MG63 (cell line): ENCODE results near the gene TBCD. TPM values are rescaled to one million over a fixed set of nuclear protein-coding genes. Genes with fewer than 3 reads are reported as not detected.
A peak's percentile ranks its signal among the peaks of the same experiment; 100 is the strongest.

Experiments
- DNase-seq: peaks from one replicate; pipeline ENCODE4 v3.0.0-alpha.2; 2020
- H3K27me3 ChIP-seq: fragments of 250-450 bp; sonication (Bioruptor Pico); 2 replicates; pipeline ENCODE4 v1.5.1; 2020; ENCODE audit warnings: mild to moderate bottlenecking, moderate library complexity
- H3K36me3 ChIP-seq: fragments of 250-450 bp; sonication (Bioruptor Pico); 2 replicates; pipeline ENCODE4 v1.5.1; 2020; ENCODE audit warnings: mild to moderate bottlenecking, moderate library complexity
- H3K4me3 ChIP-seq: fragments of 250-450 bp; sonication (Bioruptor Pico); 2 replicates; pipeline ENCODE4 v1.5.1; 2020; ENCODE audit warnings: mild to moderate bottlenecking, moderate library complexity
- H3K9me3 ChIP-seq: fragments of 250-450 bp; sonication (Bioruptor Pico); 2 replicates; pipeline ENCODE4 v1.5.1; 2020; ENCODE audit warnings: mild to moderate bottlenecking, moderate library complexity
- total RNA-seq: library from RNA; depleted of rRNA; stranded (reverse); fragments of >200 nt; shearing (Covaris generic); gene quantifications from 2 replicates; pipeline ENCODE4 v1.2.3, GENCODE V29; 2014; ENCODE audit warnings: low replicate concordance

TBCD gene
- total RNA-seq, 1 experiment from 2014 or later: 73.6 TPM

DNA sequence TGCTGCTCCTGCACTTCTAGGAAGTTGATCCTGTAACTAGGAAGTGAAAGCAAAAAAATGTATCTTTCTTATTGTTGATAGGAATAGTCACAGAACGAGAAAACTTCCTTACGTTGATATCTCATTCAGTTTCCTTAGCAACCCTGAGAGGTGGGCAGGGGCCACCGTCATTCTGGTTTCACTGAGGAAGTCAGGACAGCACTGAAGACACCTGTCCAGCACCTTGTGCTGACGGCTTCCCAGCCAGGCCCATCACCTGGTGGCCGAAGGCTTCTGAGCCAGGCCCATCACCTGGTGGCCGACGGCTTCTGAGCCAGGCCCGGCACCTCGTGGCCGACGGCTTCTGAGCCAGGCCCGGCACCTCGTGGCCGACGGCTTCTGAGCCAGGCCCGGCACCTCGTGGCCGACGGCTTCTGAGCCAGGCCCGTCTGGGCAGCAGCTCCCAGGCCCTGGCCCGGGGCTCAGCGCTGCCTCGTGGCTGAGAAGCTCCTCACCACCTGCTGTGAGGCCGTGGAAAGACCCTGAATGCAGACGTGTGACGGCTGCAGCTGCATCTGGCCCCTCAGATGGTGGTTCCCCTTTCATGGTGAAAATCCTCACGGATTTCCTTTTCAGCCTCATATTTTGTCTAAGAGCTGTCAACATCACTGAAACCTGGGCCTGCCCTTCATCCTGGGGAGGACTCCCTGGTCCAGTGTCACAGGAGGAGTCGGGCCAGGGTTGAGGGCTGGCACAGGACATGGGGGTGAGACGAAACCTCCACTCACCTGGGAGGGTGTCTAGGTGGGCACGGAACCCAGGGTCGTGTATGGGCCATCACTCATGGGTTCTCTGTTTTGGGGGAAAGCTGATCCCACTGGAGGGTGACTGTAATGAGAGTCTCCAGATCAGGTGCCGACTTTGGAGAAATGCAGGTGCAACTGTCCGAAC is 121.0 kb downstream of the TBCD start:
- Histone ChIP-seq H3K36me3 (peaks cover 15% of the 10 kb centered on the region; the same call in 1 of the 2 replicates), H3K27me3 (no peaks in the 10 kb centered on the region), H3K9me3 (no peaks in the 10 kb centered on the region), H3K4me3 (no peak overlapping the region)
- DNase-seq: no peak

DNA sequence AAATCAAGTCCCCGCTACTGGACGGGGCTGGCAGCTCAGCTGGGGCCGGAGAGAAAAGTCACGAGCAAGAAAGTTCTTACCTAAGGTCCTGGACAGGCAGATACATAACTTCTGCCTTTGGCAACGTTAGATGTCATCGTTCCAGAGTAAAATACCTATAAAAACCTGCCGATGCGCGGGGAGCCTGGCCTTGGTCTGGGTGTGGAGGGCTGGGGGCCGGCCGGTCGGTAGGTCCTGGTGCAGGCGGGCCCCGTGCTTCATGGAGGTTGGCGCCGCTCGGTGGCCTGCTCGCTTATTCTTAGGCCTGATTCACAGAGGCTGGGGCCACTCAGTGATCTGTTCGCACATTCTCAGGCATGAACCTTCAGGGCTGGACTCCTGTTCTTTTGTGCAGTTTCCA is 121.7 kb downstream of the TBCD start:
- no peaks in the 10 kb centered on the region for H3K9me3 ChIP-seq
- no peak overlapping the region for H3K4me3 ChIP-seq
- H3K27me3 ChIP-seq: no peaks in the 10 kb centered on the region
- DNase-seq: no peak
- H3K36me3 ChIP-seq: peaks cover 17% of the 10 kb centered on the region

DNA sequence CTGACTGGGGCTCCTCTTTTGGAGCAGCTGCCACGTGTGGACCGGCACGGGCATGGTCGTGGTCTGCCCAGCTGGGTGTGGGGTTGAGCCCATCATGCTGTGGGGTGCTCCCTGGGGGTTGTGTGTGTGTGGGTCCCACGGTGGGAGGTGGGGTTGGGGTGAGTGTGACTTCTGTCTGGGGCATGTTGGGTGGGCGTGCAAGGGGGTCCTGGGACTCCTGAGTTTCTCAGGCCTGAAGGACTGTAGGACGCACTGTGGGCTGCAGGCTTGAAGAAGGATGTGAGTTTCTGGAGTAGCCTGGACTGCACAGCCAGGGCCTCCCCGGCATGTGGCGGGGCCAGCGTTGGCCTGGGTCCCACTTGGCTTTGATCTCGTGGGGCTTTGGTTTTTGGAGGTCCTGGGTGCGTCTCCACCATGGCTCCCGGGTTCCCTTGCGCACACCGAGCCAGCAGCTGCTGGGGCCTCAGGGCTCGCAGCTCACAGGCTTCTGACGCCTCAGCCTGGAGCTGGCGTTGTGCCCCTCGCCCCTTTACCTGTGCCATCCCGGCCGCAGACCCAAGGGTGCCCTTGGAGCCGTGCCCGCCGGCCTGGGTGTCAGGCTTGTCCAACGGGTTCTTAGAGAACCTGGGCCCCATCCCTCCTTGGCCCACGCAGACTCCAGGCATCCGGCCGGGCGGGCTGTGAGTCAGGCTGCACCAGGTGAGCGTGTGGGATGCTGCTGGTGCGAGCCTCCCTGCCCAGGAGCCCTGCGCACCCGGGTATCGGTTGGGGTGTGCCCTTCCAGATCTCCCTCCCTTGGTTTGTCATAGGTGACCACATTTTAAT is 122.4 kb downstream of the TBCD start:
- Histone ChIP-seq H3K9me3 (no peaks in the 10 kb centered on the region), H3K36me3 (peaks cover 18% of the 10 kb centered on the region), H3K4me3 (no peak overlapping the region), H3K27me3 (no peaks in the 10 kb centered on the region)
- DNase-seq: no peak

DNA sequence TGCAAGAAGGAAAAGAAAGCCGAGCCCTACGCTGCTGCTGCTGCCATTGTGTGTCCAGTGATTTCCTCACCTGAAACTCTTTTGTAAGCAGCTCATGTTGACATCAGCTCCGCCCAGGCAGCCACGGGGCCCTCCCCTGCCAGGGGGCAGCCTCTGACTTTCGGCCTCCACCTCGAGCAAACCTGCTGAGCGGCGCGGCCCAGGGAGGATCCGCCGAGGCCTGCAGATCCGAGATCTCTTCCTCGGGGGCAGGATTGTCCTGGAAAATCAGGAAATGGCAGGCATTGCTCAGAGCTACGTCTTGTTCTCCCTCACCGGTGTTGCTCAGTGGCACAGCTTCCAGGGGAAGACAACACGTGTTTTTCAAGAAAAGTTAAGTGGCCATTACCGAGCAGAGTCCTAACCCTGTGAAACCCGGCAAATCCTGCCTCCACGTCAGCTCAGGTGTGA is 123.6 kb downstream of the TBCD start:
- no peaks in the 10 kb centered on the region for H3K9me3 ChIP-seq

DNA sequence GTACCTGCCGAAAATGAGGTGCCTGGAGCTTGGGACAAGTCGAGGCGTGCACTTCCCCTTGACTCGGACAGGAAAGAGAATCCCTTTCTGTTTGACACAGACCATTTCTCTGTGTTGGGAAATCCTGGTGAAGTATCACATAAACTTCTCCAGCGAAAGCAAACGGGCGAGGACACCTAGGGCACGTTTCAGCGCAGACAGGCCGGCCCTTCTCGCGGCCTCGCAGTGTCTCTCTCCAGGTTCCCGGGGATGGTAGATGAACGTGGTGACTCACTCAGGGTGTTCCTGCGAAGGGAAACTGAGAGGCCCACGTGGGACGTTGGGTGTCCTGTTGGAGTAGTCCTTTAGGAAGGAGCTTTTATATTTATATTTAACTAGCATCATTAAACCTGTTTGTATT is 124.3 kb downstream of the TBCD start:
- H3K27me3 ChIP-seq: no peaks in the 10 kb centered on the region
- H3K36me3 ChIP-seq: peaks cover 11% of the 10 kb centered on the region
- peak; percentile 24 for DNase-seq
- no peaks in the 10 kb centered on the region for H3K9me3 ChIP-seq
- no peak overlapping the region for H3K4me3 ChIP-seq

More for the DNA sequence above, 123.6 kb downstream of the TBCD start:
- H3K27me3 ChIP-seq: no peaks in the 10 kb centered on the region
- no peak overlapping the region for H3K4me3 ChIP-seq
- DNase-seq: no peak
- peaks cover 16% of the 10 kb centered on the region for H3K36me3 ChIP-seq

DNA sequence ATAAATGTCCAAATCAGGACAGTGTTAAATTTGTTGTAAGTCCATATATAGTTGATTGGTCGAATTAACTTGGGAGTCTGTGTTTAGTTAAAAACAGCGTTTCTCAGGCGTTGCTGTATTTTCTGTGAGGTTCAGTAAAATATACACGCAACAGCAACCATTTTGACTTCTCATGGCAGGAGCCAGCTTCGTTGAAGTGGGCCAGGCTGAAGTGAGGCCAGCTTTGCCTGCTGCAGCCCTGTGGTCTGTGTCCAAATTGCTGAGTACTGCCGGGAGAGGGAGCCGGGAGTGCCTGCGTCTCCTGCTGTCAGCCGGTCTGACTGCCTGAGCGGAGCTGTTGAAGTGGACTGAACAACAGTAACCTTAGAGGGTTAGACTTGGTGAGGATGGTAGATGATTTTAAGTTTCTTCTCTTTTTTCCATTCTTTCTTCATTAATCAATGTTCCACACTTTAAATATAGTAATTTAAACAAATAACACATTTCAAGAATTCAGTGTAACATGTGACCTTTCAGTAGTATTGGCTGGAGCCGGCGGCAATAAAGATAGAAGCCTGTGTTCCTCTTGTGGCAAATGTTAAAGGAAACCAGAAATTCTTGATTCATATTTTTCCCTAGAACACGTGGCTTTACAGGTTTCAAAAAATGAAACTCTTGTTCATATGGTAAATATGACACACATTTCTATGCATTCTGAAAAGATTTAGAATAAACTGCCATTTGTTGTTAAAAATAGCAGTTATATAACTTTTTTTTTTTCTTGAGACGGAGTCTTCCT is 124.9 kb downstream of the TBCD start:
- Histone ChIP-seq H3K9me3 (no peaks in the 10 kb centered on the region), H3K27me3 (no peaks in the 10 kb centered on the region), H3K4me3 (no peak overlapping the region), H3K36me3 (peaks cover 4% of the 10 kb centered on the region)
- DNase-seq: peak; percentile 79

DNA sequence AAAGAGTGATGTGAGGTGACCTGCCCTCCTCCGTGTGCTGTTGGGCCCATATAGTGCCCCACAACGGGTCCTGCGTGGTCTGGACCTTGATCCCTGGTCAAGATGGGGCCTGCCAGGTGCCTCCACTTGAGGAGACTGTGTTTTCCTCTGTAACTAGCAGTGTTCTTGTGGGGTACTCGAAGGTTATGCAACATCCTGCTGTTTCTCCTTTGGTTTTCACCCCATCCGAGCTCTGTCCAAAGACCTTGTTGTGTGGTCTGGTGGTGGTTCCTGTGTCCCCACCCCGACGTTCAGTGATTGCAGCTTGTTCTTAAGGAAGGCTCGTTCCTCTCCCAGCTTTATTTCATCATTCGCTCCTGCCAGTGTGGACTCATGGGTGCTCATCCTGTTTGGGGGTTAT is 126.7 kb downstream of the TBCD start:
- Histone ChIP-seq H3K36me3 (peaks cover 3% of the 10 kb centered on the region), H3K4me3 (no peak overlapping the region), H3K27me3 (no peaks in the 10 kb centered on the region), H3K9me3 (no peaks in the 10 kb centered on the region)
- DNase-seq: no peak

DNA sequence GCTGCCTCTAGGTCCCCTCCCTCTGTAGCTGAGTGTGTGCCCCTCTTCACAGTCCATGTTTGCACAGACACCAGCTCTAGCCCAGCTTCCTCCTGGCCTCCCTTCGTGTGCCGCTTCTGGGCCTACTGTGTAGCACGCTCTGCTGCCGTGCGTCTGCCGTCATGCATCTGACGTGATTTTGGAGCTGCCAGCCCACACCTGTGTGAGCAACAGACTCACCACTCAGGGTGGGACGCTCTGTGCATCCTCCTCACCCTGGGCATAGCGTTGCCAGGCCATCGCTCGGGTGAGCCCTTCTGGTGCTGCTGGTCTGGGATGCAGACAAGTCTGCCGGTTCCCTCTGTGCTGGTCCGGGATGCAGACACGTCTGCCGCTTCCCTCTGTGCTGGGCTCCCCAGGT is 127.4 kb downstream of the TBCD start:
- Histone ChIP-seq H3K27me3 (no peaks in the 10 kb centered on the region), H3K9me3 (no peaks in the 10 kb centered on the region), H3K4me3 (no peak overlapping the region), H3K36me3 (peaks cover 3% of the 10 kb centered on the region)
- no peak for DNase-seq

DNA sequence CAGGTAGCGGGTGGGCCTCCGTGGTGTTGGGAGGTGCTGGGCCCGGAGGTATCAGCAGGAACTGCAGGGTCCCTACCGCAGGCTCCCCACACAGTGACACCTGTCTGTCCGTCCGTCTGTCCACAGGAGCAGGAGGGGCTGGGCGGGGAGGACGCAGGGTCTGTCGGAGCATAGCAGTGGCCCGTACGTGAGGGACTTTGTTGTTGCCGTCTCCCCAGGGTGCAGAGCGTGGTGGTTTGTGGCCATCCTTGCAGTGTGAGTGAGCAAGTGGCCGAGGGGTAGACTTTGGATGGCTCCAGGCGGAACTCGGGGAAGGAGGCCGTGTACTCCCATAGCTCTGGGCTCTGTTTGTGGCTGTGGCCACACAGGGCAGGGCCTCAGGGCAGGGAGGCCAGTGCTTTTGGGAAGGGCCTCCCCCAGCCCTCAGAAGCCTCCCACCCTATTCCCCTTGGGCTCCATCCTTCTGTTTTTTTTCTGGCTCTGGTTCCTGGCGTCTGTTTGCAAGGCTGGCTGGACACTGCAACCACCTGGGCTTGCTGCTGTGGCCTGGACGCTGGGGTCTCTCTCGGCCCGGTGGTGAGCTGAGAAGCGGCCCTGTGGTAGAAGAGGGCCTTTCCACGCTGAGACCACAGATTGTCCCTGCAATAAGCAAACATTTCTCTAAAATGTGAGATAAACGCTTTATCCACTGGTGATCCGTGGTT is 128.9 kb downstream of the TBCD start:
- no peak for DNase-seq
- Histone ChIP-seq H3K4me3 (no peak overlapping the region), H3K9me3 (no peaks in the 10 kb centered on the region), H3K27me3 (no peaks in the 10 kb centered on the region), H3K36me3 (peaks cover 5% of the 10 kb centered on the region)

DNA sequence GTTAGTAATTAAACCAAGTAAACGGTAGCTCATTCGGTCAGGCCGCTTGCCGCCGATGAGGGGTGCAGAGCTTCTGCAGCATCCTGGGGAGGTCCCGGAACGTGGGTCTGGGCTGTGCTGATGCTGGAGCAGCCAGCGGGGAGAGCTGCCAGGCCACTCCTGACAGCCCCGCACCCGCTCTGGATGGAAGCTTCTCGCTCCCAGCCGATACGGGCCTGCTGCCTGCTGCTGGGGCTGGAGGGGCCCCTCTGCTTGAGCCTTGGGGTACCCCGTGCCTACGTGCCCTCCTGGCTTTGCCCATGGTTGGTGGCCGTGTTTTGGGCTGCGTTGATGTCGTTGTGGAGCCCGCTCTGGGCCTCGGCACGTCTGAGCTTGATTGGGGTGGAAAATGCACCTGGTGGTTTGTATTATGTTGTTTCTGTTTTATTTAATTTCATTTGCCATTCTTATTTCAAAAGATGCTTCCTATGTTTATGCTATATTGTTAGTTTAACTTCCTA is 129.5 kb downstream of the TBCD start:
- peaks cover 6% of the 10 kb centered on the region for H3K36me3 ChIP-seq
- H3K4me3 ChIP-seq: no peak overlapping the region
- H3K9me3 ChIP-seq: no peaks in the 10 kb centered on the region
- no peak for DNase-seq
- no peaks in the 10 kb centered on the region for H3K27me3 ChIP-seq

DNA sequence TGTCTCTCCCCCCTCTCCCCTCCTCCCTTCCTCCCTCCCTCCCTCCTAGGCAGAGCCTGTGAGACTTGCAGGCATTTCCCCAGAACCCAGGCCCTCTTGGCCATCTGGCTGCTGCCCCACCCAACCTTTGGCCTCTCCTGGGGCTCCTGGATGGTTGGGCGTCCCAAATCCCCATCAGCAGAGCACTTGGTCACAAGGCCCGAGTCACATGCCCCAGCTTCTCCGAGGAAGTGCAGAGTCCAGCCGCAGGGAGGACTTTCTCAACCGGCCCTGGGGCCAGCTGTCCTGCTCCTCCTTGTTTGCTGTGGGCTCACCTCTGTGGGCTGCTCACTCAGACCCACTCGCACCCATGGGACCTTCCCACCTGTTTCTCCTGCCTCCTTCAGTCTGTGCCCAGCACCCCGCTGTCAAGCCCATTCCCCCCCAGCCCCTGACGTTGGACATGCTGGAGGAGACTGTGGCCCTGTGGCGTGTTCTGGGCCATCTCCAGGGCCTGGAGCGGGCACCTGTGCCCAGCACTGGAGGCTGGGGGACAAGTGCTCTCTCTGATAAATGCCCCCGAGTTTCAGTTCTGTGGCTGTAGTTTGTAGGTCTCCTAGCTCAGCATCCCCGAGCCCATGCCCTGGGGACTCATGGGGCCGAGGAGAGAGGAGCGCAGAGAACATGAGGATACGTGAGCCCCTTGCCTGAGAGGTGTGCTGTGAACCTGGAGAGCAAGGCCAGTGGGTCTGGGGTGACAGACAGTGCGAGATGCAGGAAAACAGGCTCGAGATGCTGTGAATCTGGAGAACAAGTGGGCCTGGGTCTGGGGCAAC is 130.2 kb downstream of the TBCD start:
- no peak for DNase-seq
- peaks cover 6% of the 10 kb centered on the region for H3K36me3 ChIP-seq
- no peaks in the 10 kb centered on the region for H3K27me3 ChIP-seq
- no peak overlapping the region for H3K4me3 ChIP-seq
- H3K9me3 ChIP-seq: no peaks in the 10 kb centered on the region

DNA sequence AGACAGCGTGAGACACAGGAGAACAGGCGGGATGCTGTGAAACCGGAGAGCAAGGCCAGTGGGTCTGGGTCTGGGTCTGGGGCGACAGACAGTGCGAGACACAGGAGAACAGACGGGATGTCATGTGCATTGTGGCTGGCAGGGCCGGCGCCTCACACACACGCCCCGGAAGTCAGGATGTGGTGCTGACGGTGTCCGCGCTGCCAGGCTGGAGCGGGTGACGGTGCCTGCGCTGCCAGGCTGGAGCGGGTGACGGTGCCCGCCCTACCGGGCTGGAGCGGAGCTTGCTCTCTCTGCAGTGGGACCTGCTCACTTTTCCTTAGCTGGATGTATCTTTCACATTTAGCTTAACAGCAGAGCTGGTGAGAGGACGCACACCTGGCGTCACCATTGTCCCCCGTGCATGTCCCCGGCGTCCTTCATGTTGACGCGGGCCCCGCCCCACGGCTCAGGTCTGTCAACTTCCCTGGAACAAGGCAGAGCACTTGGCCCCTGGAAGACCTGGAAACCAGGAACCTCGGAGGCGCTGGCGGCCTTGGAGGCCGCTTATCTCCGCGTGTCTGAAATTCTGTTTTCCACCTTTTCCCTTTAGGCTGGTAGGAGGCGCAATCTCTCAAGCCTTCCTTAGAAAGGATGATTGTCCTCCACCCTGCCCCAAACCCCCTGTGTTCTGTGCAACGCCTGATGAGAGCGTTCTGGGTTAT is 131.0 kb downstream of the TBCD start:
- Histone ChIP-seq H3K27me3 (no peaks in the 10 kb centered on the region), H3K36me3 (peaks cover 9% of the 10 kb centered on the region), H3K4me3 (no peak overlapping the region), H3K9me3 (no peaks in the 10 kb centered on the region)
- no peak for DNase-seq

DNA sequence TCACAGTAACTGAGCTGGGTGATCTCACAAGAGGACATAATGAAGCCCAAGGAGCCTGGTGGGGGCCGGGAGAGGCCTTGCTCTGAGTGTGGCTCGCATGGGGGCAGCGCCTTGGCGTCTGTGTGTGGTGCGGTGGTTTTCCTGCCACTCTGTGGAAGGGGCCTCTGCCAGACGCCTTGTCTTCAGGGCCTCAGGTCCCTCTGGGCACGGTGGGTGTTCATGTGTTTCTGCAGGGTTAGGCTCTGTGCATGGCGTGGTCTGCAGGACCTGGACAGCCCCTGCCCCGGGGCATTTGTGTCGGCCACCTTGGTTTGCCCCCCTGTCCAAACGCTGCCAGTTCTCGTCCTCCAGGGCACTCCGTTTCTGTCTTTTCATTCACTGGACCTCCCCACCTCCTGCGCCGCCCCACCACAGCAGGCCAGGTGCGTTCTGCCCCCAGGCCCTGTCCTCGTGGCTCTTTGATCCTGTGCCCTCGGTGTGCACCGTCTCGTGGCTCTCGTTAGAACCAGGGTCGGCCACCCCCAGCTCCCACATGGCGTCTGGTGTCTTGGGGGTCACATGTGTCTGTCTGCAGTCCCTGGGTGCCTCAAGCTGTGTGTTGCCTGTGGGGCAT is 131.7 kb downstream of the TBCD start:
- Histone ChIP-seq H3K9me3 (no peaks in the 10 kb centered on the region), H3K27me3 (no peaks in the 10 kb centered on the region), H3K4me3 (no peak overlapping the region), H3K36me3 (peaks cover 7% of the 10 kb centered on the region)
- no peak for DNase-seq

DNA sequence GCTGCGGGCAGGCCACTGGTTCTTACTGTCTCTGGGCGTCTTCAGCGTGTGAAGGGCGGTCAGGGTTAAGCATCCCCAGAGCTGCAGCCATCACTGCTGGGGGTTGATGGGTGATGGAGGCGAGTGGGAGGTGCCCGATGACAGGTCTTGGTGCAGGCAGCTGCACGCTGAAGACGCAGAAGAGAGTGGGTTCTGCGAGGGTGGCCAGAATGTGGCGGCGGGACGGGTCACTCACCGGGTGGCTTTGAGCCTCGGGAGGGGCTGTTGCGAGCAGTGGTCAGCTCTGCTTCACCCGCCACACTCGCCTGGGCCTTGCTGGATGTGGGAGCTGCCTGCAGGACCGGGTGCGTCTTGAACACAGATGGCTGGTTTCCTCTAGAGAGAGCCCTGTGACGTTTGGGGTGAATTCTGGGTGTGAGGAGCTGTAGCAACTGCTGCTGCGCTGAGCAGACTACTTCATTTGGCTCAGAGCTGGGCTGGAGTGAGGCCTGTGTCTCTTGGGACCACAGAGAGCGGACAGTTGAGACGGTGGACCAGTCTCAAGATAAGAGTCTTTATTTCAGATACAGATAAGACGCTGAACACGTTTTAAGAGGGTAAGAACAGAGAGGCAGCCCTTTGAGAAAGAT is 132.6 kb downstream of the TBCD start:
- H3K36me3 ChIP-seq: peaks cover 6% of the 10 kb centered on the region; the same call in 1 of the 2 replicates
- DNase-seq: no peak
- H3K27me3 ChIP-seq: no peaks in the 10 kb centered on the region
- no peak overlapping the region for H3K4me3 ChIP-seq
- no peaks in the 10 kb centered on the region for H3K9me3 ChIP-seq
